Liver (tissue), 3 donors: ENCODE measurements around the gene ERGIC1.

Source experiments
- GABPA ChIP-seq, 2 donors: IDR thresholded peaks in 1 of 2; conservative IDR thresholded peaks in 1 of 2; 2 replicates each; pipeline ENCODE4 v1.6.1; 2016; ENCODE audit warnings: antibody characterized with exemption in 2 of 2, mild to moderate bottlenecking in 1 of 2, moderate library complexity in 1 of 2
- JUND ChIP-seq, 2 donors: IDR thresholded peaks; 2 replicates each; pipeline ENCODE4 v1.6.1; 2016; ENCODE audit warnings: antibody characterized with exemption in 2 of 2
- RAD21 ChIP-seq, 2 donors: IDR thresholded peaks; 2 replicates each; pipeline ENCODE4 v1.6.1; 2016; ENCODE audit warnings: antibody characterized with exemption in 2 of 2, mild to moderate bottlenecking in 2 of 2
- REST ChIP-seq: IDR thresholded peaks from 2 replicates; pipeline ENCODE4 v1.6.1; 2016; ENCODE audit warnings: antibody characterized with exemption, mild to moderate bottlenecking
- TAF1 ChIP-seq: conservative IDR thresholded peaks from 2 replicates; pipeline ENCODE4 v1.6.1; 2016; ENCODE audit warnings: antibody characterized with exemption, mild to moderate bottlenecking
- TF ChIP-seq, protein P1 (sequence below): fragments of 150-350 bp; IDR thresholded peaks from 2 replicates; pipeline ENCODE4 v1.5.1; 2017; ENCODE audit warnings: improper control_type of control experiment, low read depth, low read length; ENCODE audit not compliant: missing input control
- TF ChIP-seq, protein P2 (sequence below): IDR thresholded peaks from 2 replicates; pipeline ENCODE4 v1.6.1; 2016; ENCODE audit warnings: antibody characterized with exemption
- donor health status: healthy.
- donor health status: healthy.

DNA sequence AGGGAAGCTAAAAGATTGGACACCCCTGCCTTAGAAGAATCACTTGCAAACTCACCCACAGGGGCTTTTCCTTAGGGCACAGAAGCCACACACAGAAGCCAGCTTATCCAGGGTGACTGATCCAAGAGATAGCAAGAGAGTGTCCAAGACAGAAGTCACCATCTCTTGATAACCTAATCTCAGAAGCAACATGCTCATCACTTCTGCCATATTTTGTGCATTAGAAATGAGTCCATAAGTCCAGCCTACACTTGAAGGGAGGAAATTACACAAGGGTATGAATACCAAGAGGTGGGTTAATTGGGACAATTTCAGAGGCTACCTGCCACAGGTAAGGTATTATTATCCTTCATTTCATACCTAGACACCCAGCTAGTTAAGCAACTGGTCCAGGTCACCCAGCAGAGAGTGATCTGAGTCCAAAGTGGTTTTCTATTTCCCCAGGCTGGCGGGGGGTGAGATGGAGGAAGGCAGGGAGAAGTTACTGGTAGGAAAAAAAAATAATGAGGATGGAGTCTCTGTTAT is 3.7 kb upstream of the ERGIC1 start:
- TF ChIP-seq TAF1 (no peak), RAD21 (IDR thresholded peaks at IDR 0.05) (no peak), REST (no peak), JUND (IDR thresholded peaks at IDR 0.05) (no peak), GABPA (IDR thresholded peaks at IDR 0.05 in 1 of 2, conservative IDR thresholded peaks at IDR 0.05 in 1 of 2) (no peak)
- TF ChIP-seq, protein P1, sequence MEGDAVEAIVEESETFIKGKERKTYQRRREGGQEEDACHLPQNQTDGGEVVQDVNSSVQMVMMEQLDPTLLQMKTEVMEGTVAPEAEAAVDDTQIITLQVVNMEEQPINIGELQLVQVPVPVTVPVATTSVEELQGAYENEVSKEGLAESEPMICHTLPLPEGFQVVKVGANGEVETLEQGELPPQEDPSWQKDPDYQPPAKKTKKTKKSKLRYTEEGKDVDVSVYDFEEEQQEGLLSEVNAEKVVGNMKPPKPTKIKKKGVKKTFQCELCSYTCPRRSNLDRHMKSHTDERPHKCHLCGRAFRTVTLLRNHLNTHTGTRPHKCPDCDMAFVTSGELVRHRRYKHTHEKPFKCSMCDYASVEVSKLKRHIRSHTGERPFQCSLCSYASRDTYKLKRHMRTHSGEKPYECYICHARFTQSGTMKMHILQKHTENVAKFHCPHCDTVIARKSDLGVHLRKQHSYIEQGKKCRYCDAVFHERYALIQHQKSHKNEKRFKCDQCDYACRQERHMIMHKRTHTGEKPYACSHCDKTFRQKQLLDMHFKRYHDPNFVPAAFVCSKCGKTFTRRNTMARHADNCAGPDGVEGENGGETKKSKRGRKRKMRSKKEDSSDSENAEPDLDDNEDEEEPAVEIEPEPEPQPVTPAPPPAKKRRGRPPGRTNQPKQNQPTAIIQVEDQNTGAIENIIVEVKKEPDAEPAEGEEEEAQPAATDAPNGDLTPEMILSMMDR = no peak
- TF ChIP-seq, protein P2, sequence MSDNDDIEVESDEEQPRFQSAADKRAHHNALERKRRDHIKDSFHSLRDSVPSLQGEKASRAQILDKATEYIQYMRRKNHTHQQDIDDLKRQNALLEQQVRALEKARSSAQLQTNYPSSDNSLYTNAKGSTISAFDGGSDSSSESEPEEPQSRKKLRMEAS = no peak
